GM21367 (cell line): ENCODE measurements around the gene CDH16.
"Not testable (repeated sequence)": the region's sequence is repeated elsewhere in the genome, so short reads cannot be mapped to it uniquely, and the experiment has no call there.

Experiments
- ATAC-seq: cut with Tn5 transposase; IDR thresholded peaks from one replicate; pipeline ENCODE4 v1.9.1; 2021; ENCODE audit not compliant: unreplicated experiment

Gene CDH16

GRCh38 chr16:66874079-66874775 lies 44.5 kb downstream of the CDH16 start:
- no peak for ATAC-seq

GRCh38 chr16:66873685-66874055 lies 45.0 kb downstream of the CDH16 start:
- no peak for ATAC-seq

- ATAC-seq, result peak; percentile 81
Measured at GRCh38 chr16:66872943-66873684, 45.6 kb downstream of the CDH16 start.

- ATAC-seq, result no peak
Measured at GRCh38 chr16:66872559-66872942, 46.1 kb downstream of the CDH16 start.

- no peak for ATAC-seq
Measured at GRCh38 chr16:66871840-66872239, 46.8 kb downstream of the CDH16 start.

GRCh38 chr16:66871363-66871762 lies 47.3 kb downstream of the CDH16 start:
- not testable (repeated sequence) for ATAC-seq

- no peak for ATAC-seq
Measured at GRCh38 chr16:66869424-66869823, 49.3 kb downstream of the CDH16 start.

- no peak for ATAC-seq
Measured at GRCh38 chr16:66863707-66864106, 55.0 kb downstream of the CDH16 start.

GRCh38 chr16:66862023-66862520 lies 56.6 kb downstream of the CDH16 start:
- no peak for ATAC-seq

GRCh38 chr16:66859397-66860068 lies 59.2 kb downstream of the CDH16 start:
- no peak for ATAC-seq

- ATAC-seq, result no peak
Measured at GRCh38 chr16:66858740-66859396, 59.8 kb downstream of the CDH16 start.
